Tibial nerve (tissue), 4 donors: ENCODE data around the gene PLSCR1. TPM values are rescaled to one million over a fixed set of nuclear protein-coding genes. Genes with fewer than 3 reads are reported as not detected.

ENCODE experiments used
- DNase-seq, 2 donors: peaks; one replicate each; pipeline ENCODE4 v3.0.0-alpha.2; 2019; ENCODE audit warnings: low spot score in 2 of 2
- H3K27ac ChIP-seq, 4 donors: fragments of 200-600 bp; sonication (generic) in 3 of 4; one replicate each; pipeline ENCODE4 v1.5.1; 2017 to 2019; ENCODE audit warnings: mild to moderate bottlenecking in 1 of 4
- H3K27me3 ChIP-seq, 2 donors: fragments of 200-600 bp; sonication (generic) in 1 of 2; one replicate each; pipeline versions ENCODE4 v1.5.1 to v1.6.0; 2017 to 2019
- H3K36me3 ChIP-seq, 3 donors: fragments of 200-600 bp; sonication (generic); one replicate each; pipeline ENCODE4 v1.5.1; 2018 to 2019
- H3K4me1 ChIP-seq, 4 donors: fragments of 200-600 bp; sonication (generic) in 3 of 4; one replicate each; pipeline ENCODE4 v1.5.1; 2017 to 2019
- H3K4me3 ChIP-seq, 4 donors: fragments of 200-600 bp; sonication (generic) in 3 of 4; one replicate each; pipeline ENCODE4 v1.5.1; 2017 to 2019; ENCODE audit warnings: mild to moderate bottlenecking in 1 of 4, moderate library complexity in 1 of 4
- H3K9me3 ChIP-seq, 4 donors: fragments of 200-600 bp; sonication (generic) in 3 of 4; one replicate each; pipeline ENCODE4 v1.5.1; 2017 to 2019
- CTCF ChIP-seq, 5 experiments: fragments of 200-600 bp in 3 of 5; fragments of 450-650 bp in 2 of 5; sonication (generic) in 3 of 5; IDR thresholded peaks; one replicate each; pipeline ENCODE4 v1.5.1; 2016 to 2019; ENCODE audit warnings: antibody characterized with exemption in 5 of 5, mild to moderate bottlenecking in 3 of 5, moderate library complexity in 2 of 5
- EP300 ChIP-seq, 2 donors: sonication (generic); formaldehyde crosslinking; IDR thresholded peaks; one replicate each; pipeline ENCODE4 v1.6.1; 2017; ENCODE audit warnings: antibody characterized with exemption in 2 of 2, mild to moderate bottlenecking in 1 of 2
- POLR2A ChIP-seq, 2 donors: fragments of 450-650 bp; IDR thresholded peaks; one replicate each; pipeline ENCODE4 v1.6.1; 2017; ENCODE audit warnings: antibody characterized with exemption in 2 of 2, mild to moderate bottlenecking in 2 of 2, moderate library complexity in 2 of 2
- WGBS, 2 donors: methylation state at CpG; one replicate each; pipeline ENCODE4 v1.1.5; 2018; 5-methylcytosine and 5-hydroxymethylcytosine counted together
- small RNA-seq: library from RNA; depleted of rRNA; stranded (forward); fragments of <200 nt; gene quantifications from one replicate; pipeline ENCODE3, GENCODE V24; 2016
- total RNA-seq, 4 donors: library from RNA; depleted of rRNA; stranded (reverse); fragments of >200 nt; gene quantifications; one replicate each; pipeline ENCODE4 v1.1.0, GENCODE V29; 2016

Gene PLSCR1
- total RNA-seq, 4 donors from 2014 or later, result 57.8 to 104 (median 68.7) TPM

- no peak for DNase-seq
- no peaks in the 10 kb centered on the region for H3K9me3 ChIP-seq
- peak overlapping the region in 1 of 4 donors; percentile 6 for H3K27ac ChIP-seq
- H3K4me3 ChIP-seq, result no peak overlapping the region
- H3K4me1 ChIP-seq, result peaks cover 0 to 18% (median 0%) of the 10 kb centered on the region in 4 donors
- H3K27me3 ChIP-seq, result no peaks in the 10 kb centered on the region
- 0 to 62% methylated on average over 1 of the region's 1 CpG for WGBS, 2 donors
- H3K36me3 ChIP-seq, result no peaks in the 10 kb centered on the region
- TF ChIP-seq POLR2A (IDR thresholded peaks at IDR 0.05) (no peak), EP300 (IDR thresholded peaks at IDR 0.05) (no peak)
These were observed 77.8 kb downstream of the PLSCR1 start for GRCh38 chr3:146466604-146467003.

DNA sequence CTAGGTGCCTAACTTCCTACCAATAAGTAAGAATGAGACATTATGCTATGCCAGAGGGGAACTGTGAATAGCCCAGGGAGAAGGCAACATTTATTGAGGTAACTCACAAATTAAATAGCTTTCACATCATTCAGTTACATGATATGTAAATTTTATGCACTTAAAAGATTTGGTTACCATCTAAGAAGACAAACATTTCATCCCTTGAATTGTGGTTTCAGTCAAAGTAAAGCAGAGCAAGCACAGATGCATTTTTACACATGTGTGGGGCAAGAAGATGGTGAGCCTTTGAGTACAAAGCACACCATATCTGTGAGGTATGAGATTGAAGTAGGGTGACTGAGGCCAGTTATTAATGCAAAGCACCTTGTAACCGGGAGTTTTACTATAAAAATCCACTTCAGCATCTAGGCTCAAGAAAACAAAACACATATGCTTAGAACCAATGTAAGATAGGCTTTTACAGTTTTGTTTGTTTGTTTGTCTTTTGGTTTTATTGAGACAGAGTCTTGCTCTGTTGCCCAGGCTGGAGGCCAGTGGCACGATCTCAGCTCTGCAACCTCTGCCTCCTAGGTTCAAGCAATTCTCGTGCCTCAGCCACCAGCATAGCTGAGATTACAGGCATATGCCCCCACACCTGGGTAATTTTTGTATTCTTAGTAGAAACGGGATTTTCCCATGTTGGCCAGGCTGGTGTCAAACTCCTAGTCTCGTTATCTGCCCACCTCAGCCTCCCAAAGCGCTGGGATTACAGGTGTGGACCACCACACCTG, 78.5 kb downstream of the PLSCR1 start:
- Histone ChIP-seq H3K4me1 (peaks cover 0 to 18% (median 0%) of the 10 kb centered on the region in 4 donors), H3K27ac (no peak overlapping the region), H3K27me3 (no peaks in the 10 kb centered on the region), H3K36me3 (no peaks in the 10 kb centered on the region), H3K9me3 (no peaks in the 10 kb centered on the region), H3K4me3 (no peak overlapping the region)
- 86 to 90% methylated on average over 6 of the region's 6 CpGs for WGBS, 2 donors
- no peak for DNase-seq
- TF ChIP-seq CTCF (IDR thresholded peaks at IDR 0.05) (no peak), EP300 (IDR thresholded peaks at IDR 0.05) (no peak), POLR2A (IDR thresholded peaks at IDR 0.05) (no peak)

Small RNA genes lying within 50 kb of the gene (small RNA-seq; reads per million reads assigned to genes)
- not detected for gene RNU6-428P

Other genes starting within 250 kb of the PLSCR1 start
- not detected for gene PLSCR2, start 75.0 kb downstream of the PLSCR1 start, total RNA-seq
- gene PLSCR5, start 60.7 kb upstream of the PLSCR1 start, total RNA-seq, result not detected